HL-60 (cell line): Measurements from ENCODE around the gene UBE2K.

Experiments
- POLR2AphosphoS5 ChIP-seq: IDR thresholded peaks from 2 replicates; pipeline ENCODE4 v1.6.1; 2012; ENCODE audit warnings: low read depth
- TF ChIP-seq, protein P1 (sequence below): IDR thresholded peaks from one replicate; pipeline ENCODE4 v1.5.1; 2011; ENCODE audit warnings: low read length, control low read depth, inconsistent platforms; ENCODE audit not compliant: insufficient read depth

DNA sequence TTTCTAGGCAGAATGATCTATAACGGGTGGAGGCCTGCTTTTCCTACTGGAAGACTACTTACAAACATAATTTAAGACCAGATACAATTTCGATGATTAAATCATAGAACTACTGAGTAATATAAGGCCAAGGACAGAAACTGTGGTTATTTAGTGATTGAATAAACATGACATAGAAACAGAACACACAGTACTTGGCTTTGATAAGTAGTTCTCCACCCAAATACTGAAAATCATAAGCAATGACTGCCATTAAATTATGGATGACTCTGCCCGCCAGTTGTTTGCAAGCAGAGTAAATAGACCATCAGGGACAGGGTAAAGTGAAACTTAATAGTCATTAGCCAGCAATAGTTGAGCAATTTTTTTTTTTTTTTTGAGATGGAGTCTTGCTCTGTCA is 42.1 kb upstream of the UBE2K start:
- TF ChIP-seq, protein P1, sequence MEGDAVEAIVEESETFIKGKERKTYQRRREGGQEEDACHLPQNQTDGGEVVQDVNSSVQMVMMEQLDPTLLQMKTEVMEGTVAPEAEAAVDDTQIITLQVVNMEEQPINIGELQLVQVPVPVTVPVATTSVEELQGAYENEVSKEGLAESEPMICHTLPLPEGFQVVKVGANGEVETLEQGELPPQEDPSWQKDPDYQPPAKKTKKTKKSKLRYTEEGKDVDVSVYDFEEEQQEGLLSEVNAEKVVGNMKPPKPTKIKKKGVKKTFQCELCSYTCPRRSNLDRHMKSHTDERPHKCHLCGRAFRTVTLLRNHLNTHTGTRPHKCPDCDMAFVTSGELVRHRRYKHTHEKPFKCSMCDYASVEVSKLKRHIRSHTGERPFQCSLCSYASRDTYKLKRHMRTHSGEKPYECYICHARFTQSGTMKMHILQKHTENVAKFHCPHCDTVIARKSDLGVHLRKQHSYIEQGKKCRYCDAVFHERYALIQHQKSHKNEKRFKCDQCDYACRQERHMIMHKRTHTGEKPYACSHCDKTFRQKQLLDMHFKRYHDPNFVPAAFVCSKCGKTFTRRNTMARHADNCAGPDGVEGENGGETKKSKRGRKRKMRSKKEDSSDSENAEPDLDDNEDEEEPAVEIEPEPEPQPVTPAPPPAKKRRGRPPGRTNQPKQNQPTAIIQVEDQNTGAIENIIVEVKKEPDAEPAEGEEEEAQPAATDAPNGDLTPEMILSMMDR, result no peak
- TF ChIP-seq POLR2AphosphoS5, result no peak
